H1 (cell line): Measurements from ENCODE around the gene GAB3. TPM values are rescaled to one million over a fixed set of nuclear protein-coding genes. Genes with fewer than 3 reads are reported as not detected.

ENCODE experiments used
- CTCF ChIA-PET: fragments of 300-600 bp; sonication (Branson Sonifier 250); formaldehyde crosslinking; loops from one replicate; lab custom pipeline; 2021; ENCODE audit not compliant: partially characterized antibody; lab: Charles Lee
- POLR2A ChIA-PET: fragments of 300-600 bp; sonication (Branson Sonifier 250); formaldehyde crosslinking; loops from one replicate; lab custom pipeline; 2021; ENCODE audit warnings: inconsistent platforms; ENCODE audit not compliant: partially characterized antibody; lab: Charles Lee
- DNase-seq, 2 experiments: peaks; one replicate each; pipeline versions ENCODE4 v3.0.0 to v3.0.0-alpha.2; 2010 to 2022; ENCODE audit warnings: low spot score in 2 of 2, low read depth in 1 of 2, mixed read lengths in 1 of 2
- FAIRE-seq: peaks from 2 replicates; lab custom pipeline; 2011; peaks lifted over from hg19 to GRCh38; lab: Jason Lieb, UNC
- H2AFZ ChIP-seq: 2 replicates; pipeline ENCODE4 v1.8.1; 2012; ENCODE audit warnings: low read length, inconsistent platforms
- H2AK5ac ChIP-seq: 2 replicates; pipeline ENCODE4 v1.6.1; 2013; ENCODE audit warnings: low read depth, low read length
- H2BK120ac ChIP-seq: replicated peaks from 2 replicates; pipeline ENCODE3; 2013; ENCODE audit warnings: low read depth, low read length, inconsistent platforms
- H2BK12ac ChIP-seq: 2 replicates; pipeline ENCODE4 v1.6.1; 2013; ENCODE audit warnings: low read depth, low read length
- H2BK15ac ChIP-seq: 2 replicates; pipeline ENCODE4 v1.6.1; 2013; ENCODE audit warnings: low read length
- H2BK20ac ChIP-seq: 2 replicates; pipeline ENCODE4 v1.6.1; 2013; ENCODE audit warnings: low read length
- H2BK5ac ChIP-seq: 2 replicates; pipeline ENCODE4 v1.6.1; 2013; ENCODE audit warnings: low read depth, low read length
- H3K14ac ChIP-seq: 2 replicates; pipeline ENCODE4 v1.6.1; 2013; ENCODE audit warnings: inconsistent platforms; ENCODE audit not compliant: insufficient read length
- H3K18ac ChIP-seq: 2 replicates; pipeline ENCODE4 v1.6.1; 2013; ENCODE audit warnings: low read length; ENCODE audit errors: extremely low read depth
- H3K23ac ChIP-seq: 2 replicates; pipeline ENCODE4 v1.6.1; 2013; ENCODE audit warnings: inconsistent platforms; ENCODE audit not compliant: insufficient read length
- H3K23me2 ChIP-seq: 2 replicates; pipeline ENCODE4 v1.6.1; 2013; ENCODE audit warnings: low read depth, low read length
- H3K27ac ChIP-seq: 2 replicates; pipeline ENCODE4 v1.6.1; 2011; ENCODE audit warnings: low read depth, low read length, inconsistent platforms
- H3K27me3 ChIP-seq, 4 experiments: replicated peaks in 1 of 4; 1 replicate in 1 of 4; 2 replicates in 3 of 4; pipeline versions ENCODE4 v1.6.1 to v1.8.1; 2011 to 2013; ENCODE audit warnings: low read length in 3 of 4, mild to moderate bottlenecking in 3 of 4, inconsistent platforms in 2 of 4, mixed read lengths in 2 of 4, moderate library complexity in 1 of 4; ENCODE audit not compliant: control insufficient read depth in 3 of 4, insufficient read depth in 3 of 4; ENCODE audit errors: extremely low read depth in 1 of 4
- H3K36me3 ChIP-seq, 4 experiments: 2 replicates each; pipeline versions ENCODE4 v1.6.1 to v1.8.1; 2011 to 2013; ENCODE audit warnings: mild to moderate bottlenecking in 4 of 4, low read length in 3 of 4, moderate library complexity in 2 of 4, control low read depth in 1 of 4, inconsistent platforms in 1 of 4; ENCODE audit not compliant: insufficient read depth in 4 of 4, control insufficient read depth in 2 of 4
- H3K4ac ChIP-seq: replicated peaks from 2 replicates; pipeline ENCODE3; 2013; ENCODE audit warnings: low read length, low read depth, mixed read lengths, inconsistent platforms; ENCODE audit not compliant: insufficient read length
- H3K4me1 ChIP-seq, 4 experiments: replicated peaks in 1 of 4; 1 replicate in 1 of 4; 2 replicates in 3 of 4; pipeline versions ENCODE4 v1.6.1 to v1.8.1; 2011 to 2013; ENCODE audit warnings: low read length in 3 of 4, inconsistent platforms in 2 of 4, mixed read lengths in 1 of 4; ENCODE audit not compliant: insufficient read depth in 4 of 4, control insufficient read depth in 3 of 4
- H3K4me2 ChIP-seq, 2 experiments: 2 replicates each; pipeline versions ENCODE4 v1.6.1 to v1.8.1; 2011 to 2013; ENCODE audit warnings: low read depth in 2 of 2, low read length in 2 of 2, control low read depth in 1 of 2, inconsistent platforms in 1 of 2, mild to moderate bottlenecking in 1 of 2; ENCODE audit not compliant: insufficient read depth in 1 of 2
- H3K4me3 ChIP-seq, 4 experiments: fragments of 200-600, 300-600 bp in 1 of 4; sonication (generic), shearing (Covaris generic), sonication (Bioruptor Twin) in 1 of 4; 2 replicates each; pipeline versions ENCODE4 v1.5.1 to v1.8.1; 2011 to 2016; ENCODE audit warnings: low read length in 4 of 4, low read depth in 3 of 4, control low read depth in 2 of 4, inconsistent platforms in 2 of 4, mild to moderate bottlenecking in 2 of 4, mixed read lengths in 1 of 4, moderate library complexity in 1 of 4; ENCODE audit not compliant: insufficient read depth in 2 of 4; ENCODE audit errors: extremely low read depth in 1 of 4
- H3K56ac ChIP-seq: replicated peaks from 2 replicates; pipeline ENCODE3; 2013; ENCODE audit warnings: low read depth, mild to moderate bottlenecking, mixed read lengths, low read length, inconsistent platforms; ENCODE audit not compliant: insufficient read length
- H3K79me1 ChIP-seq: 2 replicates; pipeline ENCODE4 v1.6.1; 2013; ENCODE audit warnings: low read depth, low read length, control low read depth
- H3K79me2 ChIP-seq, 2 experiments: 2 replicates each; pipeline versions ENCODE4 v1.6.1 to v1.8.1; 2012 to 2013; ENCODE audit warnings: low read length in 2 of 2, mild to moderate bottlenecking in 2 of 2, inconsistent platforms in 1 of 2; ENCODE audit not compliant: insufficient read depth in 2 of 2, control insufficient read depth in 1 of 2
- H3K9ac ChIP-seq, 4 experiments: replicated peaks in 1 of 4; 1 replicate in 1 of 4; 2 replicates in 3 of 4; pipeline versions ENCODE4 v1.6.1 to v1.8.1; 2011 to 2013; ENCODE audit warnings: low read depth in 3 of 4, low read length in 3 of 4, control low read depth in 2 of 4, mild to moderate bottlenecking in 2 of 4, moderate library complexity in 2 of 4, inconsistent platforms in 1 of 4; ENCODE audit errors: extremely low read depth in 1 of 4
- H3K9me3 ChIP-seq, 2 experiments: 2 replicates each; pipeline versions ENCODE4 v1.6.1 to v1.8.1; 2012 to 2013; ENCODE audit warnings: mild to moderate bottlenecking in 2 of 2, moderate library complexity in 2 of 2, control low read depth in 1 of 2, inconsistent platforms in 1 of 2, low read depth in 1 of 2, low read length in 1 of 2, mixed read lengths in 1 of 2; ENCODE audit not compliant: insufficient read depth in 2 of 2
- H4K20me1 ChIP-seq, 2 experiments: replicated peaks in 1 of 2; 2 replicates each; pipeline versions ENCODE3 to v1.8.1; 2011 to 2013; ENCODE audit warnings: inconsistent platforms in 2 of 2, low read length in 2 of 2, mild to moderate bottlenecking in 1 of 2; ENCODE audit not compliant: insufficient read depth in 2 of 2, control insufficient read depth in 1 of 2
- H4K5ac ChIP-seq: 2 replicates; pipeline ENCODE4 v1.6.1; 2013; ENCODE audit warnings: low read length, low read depth, mixed read lengths, inconsistent platforms; ENCODE audit not compliant: insufficient read length
- H4K8ac ChIP-seq: 2 replicates; pipeline ENCODE4 v1.8.0; 2013; ENCODE audit warnings: mild to moderate bottlenecking, moderate library complexity, low read length, inconsistent platforms; ENCODE audit not compliant: insufficient read depth; ENCODE audit errors: extremely low read depth
- H4K91ac ChIP-seq: replicated peaks from 2 replicates; pipeline ENCODE3; 2013; ENCODE audit warnings: low read length, mixed read lengths, inconsistent platforms; ENCODE audit not compliant: insufficient read length
- CREB1 ChIP-seq: IDR thresholded peaks from 2 replicates; pipeline ENCODE4 v1.6.1; 2012; ENCODE audit warnings: inconsistent platforms
- FOSL1 ChIP-seq: IDR thresholded peaks from 2 replicates; pipeline ENCODE4 v1.6.1; 2011; ENCODE audit warnings: mild to moderate bottlenecking, low read depth, low read length, moderate library complexity; ENCODE audit not compliant: insufficient read depth
- GABPA ChIP-seq: IDR thresholded peaks from 2 replicates; pipeline ENCODE4 v1.6.1; 2011; ENCODE audit warnings: mild to moderate bottlenecking, low read length, moderate library complexity, borderline replicate concordance; ENCODE audit not compliant: insufficient read depth
- GTF2F1 ChIP-seq: IDR thresholded peaks from 2 replicates; pipeline ENCODE4 v1.6.1; 2012; ENCODE audit warnings: low read depth, low read length, improper control_type of control experiment, borderline replicate concordance
- JUND ChIP-seq: IDR thresholded peaks from 2 replicates; pipeline ENCODE4 v1.6.1; 2011; ENCODE audit warnings: mild to moderate bottlenecking, improper control_type of control experiment, low read length
- KDM1A ChIP-seq: fragments of 200-600, 300-600 bp; sonication (generic); IDR thresholded peaks from 2 replicates; pipeline ENCODE4 v1.7.1; 2016; ENCODE audit warnings: mild to moderate bottlenecking, low read length, borderline replicate concordance
- MAFK ChIP-seq: IDR thresholded peaks from 2 replicates; pipeline ENCODE4 v1.6.1; 2012; ENCODE audit warnings: low read depth, mild to moderate bottlenecking, improper control_type of control experiment, low read length
- PHF8 ChIP-seq: fragments of 200-600 bp; sonication (generic); conservative IDR thresholded peaks from 2 replicates; pipeline ENCODE4 v1.7.1; 2012; ENCODE audit warnings: low read depth, mild to moderate bottlenecking, inconsistent platforms, low read length, moderate library complexity
- SRF ChIP-seq: IDR thresholded peaks from 2 replicates; pipeline ENCODE4 v1.6.1; 2011; ENCODE audit warnings: mild to moderate bottlenecking, low read depth, low read length, moderate library complexity
- TAF1 ChIP-seq: IDR thresholded peaks from 2 replicates; pipeline ENCODE4 v1.6.1; 2011; ENCODE audit warnings: mild to moderate bottlenecking, low read depth, low read length
- TAF7 ChIP-seq: optimal IDR thresholded peaks from 2 replicates; pipeline ENCODE3; 2011; ENCODE audit warnings: low read depth, mild to moderate bottlenecking, inconsistent platforms, low read length, moderate library complexity, borderline replicate concordance
- TEAD4 ChIP-seq: IDR thresholded peaks from 2 replicates; pipeline ENCODE4 v1.6.1; 2012; ENCODE audit warnings: low read depth, low read length, inconsistent platforms, mixed read lengths
- WGBS, 2 experiments: shearing (Covaris generic) in 1 of 2; methylation state at CpG; one replicate each; pipeline versions ENCODE4 v1.1.6 to v1.1.7; 2013 to 2015; ENCODE audit warnings: low lambda C conversion rate in 2 of 2, mixed read lengths in 2 of 2, inconsistent platforms in 1 of 2, low coverage in 1 of 2, missing lambda C conversion rate in 1 of 2; ENCODE audit not compliant: insufficient replicate concordance in 2 of 2, insufficient coverage in 1 of 2, insufficient read length in 1 of 2; ENCODE audit errors: extremely low coverage in 1 of 2, missing lambda C conversion rate in 1 of 2; 5-methylcytosine and 5-hydroxymethylcytosine counted together
- polyA plus RNA-seq, 7 experiments: library from polyadenylated mRNA; depleted of rRNA in 3 of 7; stranded (reverse) in 5 of 7; unstranded in 2 of 7; fragments of >200 nt in 5 of 7; fragments of 200-250 nt in 2 of 7; gene quantifications; 1 replicate in 5 of 7; 2 replicates in 1 of 7; 4 replicates in 1 of 7; pipeline versions ENCODE4 v1.2.1 to v1.2.3, GENCODE V29; 2011 to 2013; ENCODE audit warnings: missing spikeins in 2 of 7, mixed read lengths in 2 of 7
- total RNA-seq: library from RNA; stranded (reverse); fragmentation: NEBNext Ultra II Directional; extraction: Animal tissue kit (Norgen Biotek cat#: 25700); gene quantifications from 2 replicates; pipeline ENCODE4 v1.2.1, GENCODE V29; 2021

Gene GAB3
- total and polyA plus RNA-seq, 2 of the 8 experiments (the other 6 are each of a cell fraction or from before 2014, with no cell fraction given): 0.48 to 1.2 TPM

- Histone ChIP-seq H3K4me2 (no peak overlapping the region), H3K23ac (no peak overlapping the region), H2AFZ (no peak overlapping the region), H2BK15ac (no peak overlapping the region), H2BK5ac (no peak overlapping the region), H3K79me1 (no peaks in the 10 kb centered on the region), H3K4me1 (no peaks in the 10 kb centered on the region), H3K4me3 (no peak overlapping the region), H3K56ac (no peak overlapping the region), H3K27ac (no peak overlapping the region), H4K8ac (no peak overlapping the region), H2BK12ac (no peak overlapping the region), H3K27me3 (no peaks in the 10 kb centered on the region), H3K18ac (no peak overlapping the region), H4K91ac (no peak overlapping the region), H2AK5ac (no peak overlapping the region), H2BK20ac (no peak overlapping the region), H4K20me1 (peaks cover 5 to 10% of the 10 kb centered on the region in 2 experiments), H3K9ac (no peak overlapping the region), H3K14ac (no peak overlapping the region), H3K36me3 (peaks cover 23 to 50% (median 39%) of the 10 kb centered on the region in 4 experiments), H2BK120ac (no peak overlapping the region), H3K4ac (no peak overlapping the region), H3K9me3 (no peaks in the 10 kb centered on the region), H3K23me2 (no peaks in the 10 kb centered on the region), H4K5ac (no peak overlapping the region), H3K79me2 (no peaks in the 10 kb centered on the region)
- WGBS, 2 experiments: 88% methylated on average over 2 of the region's 2 CpGs; no CpG with 5 or more reads in 1 of the 2 experiments
- TF ChIP-seq JUND (no peak), TEAD4 (no peak), TAF1 (no peak), KDM1A (no peak), CREB1 (no peak), GTF2F1 (no peak), SRF (no peak), TAF7 (no peak), FOSL1 (no peak), PHF8 (no peak), GABPA (no peak), MAFK (no peak)
- POLR2A ChIA-PET: interaction anchor here (1.3 to 12.2 kb wide), 4 partner anchors 10 to 63 kb away, joined by 3 to 146 read pairs (median 5); partner anchors contain the start of gene DKC1
- FAIRE-seq (no peak), DNase-seq (no peak)
- CTCF ChIA-PET: interaction anchor here (0.9 kb wide), 1 partner anchor 8 kb away, joined by 3 read pairs; no protein-coding TSS in a partner anchor
Observed at GRCh38 chrX:154776753-154777152, 25.9 kb upstream of the GAB3 start.
